GM18519 (cell line): Measurements from ENCODE around the gene MARK4.
"Not testable (repeated sequence)": the region's sequence is repeated elsewhere in the genome, so short reads cannot be mapped to it uniquely, and the experiment has no call there.

Experiments
- ATAC-seq: cut with Tn5 transposase; IDR thresholded peaks from one replicate; pipeline ENCODE4 v1.9.1; 2021; ENCODE audit warnings: mild to moderate bottlenecking, moderate library complexity; ENCODE audit not compliant: unreplicated experiment, low FRiP score

MARK4 gene

DNA sequence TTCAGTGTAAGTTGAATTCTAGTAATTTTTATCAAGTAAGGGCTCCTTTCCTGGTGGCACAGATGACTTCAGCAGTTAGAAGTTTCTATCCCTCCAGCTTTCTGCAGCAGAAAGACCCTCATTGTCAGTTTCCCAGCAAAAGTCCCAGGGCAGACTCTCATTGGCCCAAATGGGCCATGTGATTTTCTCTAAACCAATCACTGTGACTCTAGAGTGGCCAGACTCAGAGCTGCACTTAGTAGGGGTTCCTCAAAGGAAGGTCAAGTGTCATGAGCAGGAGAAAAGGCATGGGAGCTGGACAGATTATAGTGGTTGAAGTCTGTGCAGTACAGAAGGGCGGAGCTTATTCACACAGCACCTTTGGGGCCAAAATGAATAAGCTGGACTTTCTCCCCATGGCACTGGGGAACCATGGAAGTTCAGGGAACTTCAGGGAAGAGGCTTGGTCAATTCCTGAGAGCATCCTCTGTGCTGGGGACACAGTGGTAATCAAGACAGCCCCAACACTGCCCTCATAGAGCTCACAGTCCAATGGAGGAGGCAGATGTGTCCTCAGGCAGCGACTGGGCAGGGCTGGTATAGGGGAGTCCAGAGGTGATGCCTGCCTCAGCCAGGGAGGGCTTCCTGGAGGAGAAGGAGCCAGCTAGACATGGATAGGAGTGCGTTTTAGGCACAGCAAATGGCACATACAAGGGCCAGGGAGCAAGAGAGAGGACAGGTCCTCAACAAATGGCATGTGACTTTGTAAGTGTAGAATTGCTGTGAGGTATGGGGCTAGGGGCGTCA, 53.3 kb downstream of the MARK4 start:
- no peak for ATAC-seq

DNA sequence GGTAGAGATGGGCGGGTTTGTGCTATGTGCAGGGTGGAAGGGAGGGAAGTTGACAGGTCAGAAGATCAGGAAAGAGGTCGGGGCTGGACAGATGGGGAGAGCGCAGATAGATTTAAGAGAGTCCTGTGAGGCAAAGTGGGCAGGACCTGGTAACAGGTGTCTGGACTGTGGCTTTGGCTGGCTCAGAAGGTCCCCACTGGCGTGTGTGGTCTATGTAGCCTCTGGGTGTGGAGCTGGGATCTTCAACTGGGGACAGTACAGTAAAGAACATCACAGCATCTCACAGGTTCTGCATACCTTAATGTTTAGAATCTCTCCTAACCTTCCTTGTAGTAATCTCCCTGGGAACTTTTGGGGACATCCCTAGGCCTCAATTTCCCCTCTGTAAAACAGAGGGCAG, 53.9 kb downstream of the MARK4 start:
- no peak for ATAC-seq

DNA sequence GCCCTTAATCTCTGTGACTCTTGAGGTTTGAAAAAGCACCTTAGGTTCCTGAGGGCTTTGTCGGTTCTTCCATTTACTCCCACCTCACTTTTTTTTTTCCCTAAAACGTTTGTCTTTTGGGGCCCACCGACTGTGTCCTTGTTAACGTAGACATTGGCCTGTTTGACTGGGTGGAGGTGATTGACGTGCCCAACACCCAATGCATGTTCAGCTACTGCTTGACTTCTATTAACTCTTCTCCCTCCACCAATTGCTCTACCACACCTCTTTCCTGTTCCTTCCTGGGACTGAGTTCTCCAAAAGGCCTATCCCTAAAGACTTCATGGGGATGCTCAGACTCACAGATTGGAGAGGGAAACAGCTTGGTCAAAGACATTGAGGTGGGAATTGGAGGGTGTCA, 54.4 kb downstream of the MARK4 start:
- no peak for ATAC-seq

DNA sequence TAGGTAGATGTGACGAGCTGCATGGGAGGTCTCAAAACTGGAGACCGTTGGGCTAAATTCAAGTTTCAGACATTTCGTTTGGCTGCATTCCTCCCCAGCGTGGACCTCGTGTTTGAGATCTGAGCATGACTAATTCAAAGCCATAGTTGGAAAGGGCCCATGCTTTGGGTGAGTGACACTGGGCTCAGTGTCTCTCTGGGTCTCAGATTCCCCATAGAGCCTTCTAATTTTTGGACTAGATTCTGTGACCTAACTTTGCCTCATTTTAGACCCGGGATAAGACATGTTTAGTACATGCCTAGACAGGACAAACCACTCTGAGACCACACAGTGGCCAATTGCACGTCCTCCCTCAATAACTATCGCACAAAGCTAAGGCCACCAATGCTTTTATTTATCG, 55.0 kb downstream of the MARK4 start:
- no peak for ATAC-seq

DNA sequence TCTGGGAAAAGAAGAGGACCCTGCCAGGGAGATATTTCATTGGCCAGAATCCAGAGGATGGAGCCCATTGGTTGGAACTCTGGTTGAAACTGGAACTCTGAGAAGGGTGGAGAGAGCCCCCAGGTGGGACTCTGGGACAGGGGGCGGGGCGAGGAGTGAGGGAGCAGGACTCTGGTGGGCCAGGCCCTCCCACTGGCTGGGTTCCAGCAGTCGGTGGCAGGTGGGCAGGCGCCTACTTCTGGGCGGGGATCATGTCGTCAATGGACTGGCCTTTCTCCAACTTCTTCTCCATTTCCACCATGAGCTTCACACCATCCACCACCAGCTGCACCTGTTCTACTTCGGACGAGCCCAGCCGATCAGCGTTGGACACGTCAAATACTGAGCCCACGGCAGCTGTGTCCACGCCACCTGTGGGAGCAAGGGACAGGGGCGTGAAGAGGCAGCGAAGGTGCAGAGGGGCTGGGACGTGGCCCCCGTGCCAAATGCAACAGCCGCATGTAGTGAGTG, 55.5 kb downstream of the MARK4 start:
- ATAC-seq, result no peak

DNA sequence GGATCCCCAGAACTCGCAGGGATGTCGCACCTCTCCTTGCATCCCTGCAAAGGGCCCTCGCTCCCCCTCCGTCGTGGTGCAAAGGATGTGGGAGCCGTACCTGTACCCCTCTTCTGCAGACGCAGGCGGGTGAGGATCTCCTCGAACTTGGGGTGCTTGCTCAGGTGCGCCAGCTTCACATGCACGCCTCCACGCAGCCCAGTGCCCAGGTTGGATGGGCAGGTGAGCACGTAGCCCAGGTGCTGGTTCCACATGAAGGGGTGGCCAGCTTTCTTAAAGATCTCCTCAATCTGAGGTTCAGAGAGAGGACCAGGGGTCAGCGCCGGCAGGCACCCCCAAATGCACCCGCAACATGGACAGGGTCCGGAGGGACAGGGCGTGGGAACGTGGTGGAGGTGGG, 56.3 kb downstream of the MARK4 start:
- ATAC-seq, result no peak

DNA sequence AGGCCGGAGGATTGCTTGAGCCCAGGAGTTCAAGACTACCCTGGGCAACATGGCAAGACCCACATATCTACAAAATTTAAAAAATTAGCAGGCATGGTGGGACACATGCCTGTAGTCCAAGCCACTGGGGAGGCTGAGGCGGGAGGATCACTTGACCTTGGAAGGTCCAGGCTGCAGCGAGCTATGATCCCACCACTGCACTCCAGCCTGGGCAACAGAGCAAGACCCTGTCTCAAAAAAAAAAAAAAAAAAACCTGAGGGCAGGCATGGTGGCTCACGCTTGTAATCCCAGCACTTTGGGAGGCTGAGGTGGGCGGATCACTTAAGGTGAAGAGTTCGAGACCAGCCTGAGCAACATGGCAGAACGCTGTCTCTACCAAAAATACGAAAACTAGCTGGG, 58.3 kb downstream of the MARK4 start:
- ATAC-seq, result not testable (repeated sequence)

DNA sequence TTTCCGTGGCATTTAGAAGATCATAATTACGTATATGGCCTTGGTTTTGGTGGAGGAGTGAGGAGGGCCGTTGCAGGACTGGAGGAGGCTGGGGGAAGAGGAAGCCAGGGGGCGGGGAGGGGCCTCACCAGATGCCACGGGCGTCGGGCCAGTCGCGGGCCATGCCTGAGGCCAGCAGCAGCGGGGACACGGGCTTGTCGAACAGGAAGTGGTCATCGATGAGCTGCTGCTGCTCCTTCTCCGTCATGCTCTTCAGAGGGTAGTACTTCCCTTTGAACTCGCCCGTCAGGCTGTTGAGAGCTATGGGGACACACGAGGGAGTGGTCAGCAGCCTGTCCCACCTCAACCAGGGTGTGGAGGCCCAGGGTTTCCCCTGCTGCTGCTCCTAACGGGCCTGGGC, 60.5 kb downstream of the MARK4 start:
- ATAC-seq, result no peak

DNA sequence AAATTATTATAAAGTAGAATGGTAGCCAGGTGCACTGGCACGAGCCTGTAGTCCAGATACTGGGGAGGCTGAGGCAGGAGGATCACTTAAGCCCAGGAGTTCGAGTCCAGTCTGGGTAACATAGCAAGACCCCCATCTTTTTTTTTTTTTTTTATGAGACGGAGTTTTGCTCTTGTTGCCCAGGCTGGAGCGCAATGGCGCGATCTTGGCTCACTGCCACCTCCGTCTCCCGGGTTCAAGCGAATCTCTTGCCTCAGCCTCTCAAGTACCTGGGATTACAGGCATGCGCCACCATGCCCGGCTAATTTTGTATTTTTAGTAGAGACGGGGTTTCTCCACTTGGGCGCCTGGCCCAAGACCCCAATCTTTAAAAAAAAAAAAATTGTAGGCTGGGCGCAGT, 61.2 kb downstream of the MARK4 start:
- ATAC-seq, result not testable (repeated sequence)

DNA sequence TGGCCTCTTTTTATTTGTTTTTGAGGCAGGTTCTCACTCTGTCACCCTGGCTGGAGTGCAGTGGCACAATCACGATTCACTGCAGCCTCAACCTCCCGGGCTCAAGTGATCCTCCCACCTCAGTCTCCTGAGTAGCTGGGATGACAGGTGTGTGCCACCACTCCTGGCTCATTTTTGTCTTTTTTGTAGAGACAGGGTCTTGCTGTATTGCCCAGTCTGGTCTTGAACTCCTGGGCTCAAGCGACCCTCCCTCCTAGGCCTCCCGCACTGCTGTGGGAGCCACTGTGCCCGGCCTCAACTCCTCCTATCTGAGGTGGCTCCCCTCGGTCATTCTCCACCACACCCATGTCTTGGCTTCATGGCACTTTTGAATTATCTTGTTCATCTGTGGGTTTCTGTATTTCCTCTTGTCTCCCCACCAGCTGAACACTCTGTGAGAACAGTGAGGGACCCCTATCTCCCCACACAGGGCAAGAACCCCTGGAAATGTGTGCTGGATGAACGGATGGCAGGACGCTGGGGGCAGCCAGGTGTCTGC, 63.7 kb downstream of the MARK4 start:
- ATAC-seq, result no peak

DNA sequence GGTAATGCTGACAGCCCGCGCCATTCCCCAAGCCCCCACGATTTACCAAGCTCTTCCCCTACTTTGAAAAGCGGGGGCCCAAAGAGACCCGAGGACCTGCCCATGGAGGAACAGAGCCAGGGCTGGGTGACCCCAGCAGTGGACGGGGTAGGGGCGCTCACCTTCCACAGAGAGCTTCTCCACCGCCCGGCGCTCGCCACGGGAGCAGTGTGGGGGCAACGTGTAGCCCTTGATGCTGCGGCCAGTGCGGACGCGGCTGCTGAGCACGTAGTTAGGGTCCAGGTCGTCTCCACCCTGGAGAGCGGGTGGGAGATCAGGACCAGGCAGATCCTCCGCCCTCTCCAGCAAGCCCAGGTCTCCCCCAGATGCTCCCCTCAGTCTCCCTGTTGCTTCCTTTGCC, 64.2 kb downstream of the MARK4 start:
- ATAC-seq, result no peak

DNA sequence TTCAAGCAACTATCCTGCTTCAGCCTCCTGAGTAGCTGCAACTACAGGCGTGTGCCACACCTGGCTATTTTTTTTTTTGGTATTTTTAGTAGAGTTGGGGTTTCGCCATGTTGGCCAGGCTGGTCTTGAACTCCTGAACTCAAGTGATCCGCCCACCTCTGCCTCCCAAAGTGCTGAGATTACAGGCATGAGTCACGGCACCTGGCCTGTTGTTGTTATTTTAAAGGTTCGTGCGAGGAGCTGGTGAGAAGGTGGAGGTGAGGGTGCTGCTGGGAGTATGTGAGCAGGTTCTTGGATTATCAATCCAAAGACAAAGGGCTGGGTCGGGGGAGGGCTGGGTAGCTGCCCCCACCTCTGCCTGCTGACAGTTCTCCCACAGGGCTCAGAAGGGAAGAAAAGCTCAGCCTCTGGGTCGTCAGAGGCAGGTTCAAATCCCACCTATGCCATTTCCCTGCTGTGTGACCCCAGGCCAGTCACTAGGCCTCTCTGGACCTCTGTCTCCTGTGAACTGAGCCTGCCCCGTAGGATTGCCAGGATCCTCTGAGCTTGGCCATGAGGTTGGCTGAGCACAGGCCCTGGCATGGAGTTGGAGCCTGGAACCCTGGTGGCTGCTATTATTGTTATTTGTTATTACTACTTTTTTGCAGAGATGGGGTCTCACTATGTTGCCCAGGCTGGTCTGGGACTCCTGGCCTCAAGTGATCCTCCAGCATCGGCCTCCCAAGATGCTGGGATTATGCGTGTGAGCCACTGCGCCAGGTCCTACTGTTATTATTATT, 70.1 kb downstream of the MARK4 start:
- ATAC-seq, result no peak

DNA sequence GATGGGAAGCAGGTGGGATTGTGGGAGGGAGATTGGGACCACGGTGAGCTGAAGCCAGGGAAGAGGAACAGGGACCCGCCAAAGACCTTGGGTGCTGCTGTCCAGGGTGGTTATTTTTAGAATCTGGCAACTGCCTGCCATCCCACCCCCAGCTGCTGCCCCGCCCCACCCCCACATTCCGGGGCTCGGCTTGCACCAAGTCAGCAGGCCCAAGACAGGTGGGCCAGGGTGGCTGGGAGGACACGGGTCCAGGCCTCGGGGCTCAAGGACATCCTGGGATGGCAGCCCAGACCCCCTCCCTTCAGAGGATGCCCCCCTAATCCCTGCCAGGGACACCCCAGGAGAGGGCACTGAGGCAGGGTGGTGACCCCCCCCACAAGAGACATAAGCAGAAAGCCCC, 70.8 kb downstream of the MARK4 start:
- no peak for ATAC-seq

DNA sequence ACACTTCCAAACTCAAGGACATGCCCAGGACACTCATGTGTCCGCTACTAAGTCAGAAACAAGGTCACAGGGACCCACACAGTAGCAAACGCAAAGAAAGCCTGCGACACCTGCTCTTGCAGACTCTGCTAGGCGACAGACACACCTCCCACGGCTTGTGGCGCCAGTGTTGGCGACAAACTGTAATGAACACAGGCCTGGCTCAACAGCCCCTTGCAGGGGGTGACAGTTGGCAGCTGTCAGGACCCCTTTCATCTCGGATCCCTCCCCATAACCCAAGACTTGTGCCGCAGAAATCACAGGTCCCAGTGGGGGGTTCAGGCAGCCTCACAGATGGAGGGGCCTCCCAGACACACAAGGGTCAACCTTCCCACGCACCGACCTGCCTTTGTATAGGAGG, 71.2 kb downstream of the MARK4 start:
- no peak for ATAC-seq

DNA sequence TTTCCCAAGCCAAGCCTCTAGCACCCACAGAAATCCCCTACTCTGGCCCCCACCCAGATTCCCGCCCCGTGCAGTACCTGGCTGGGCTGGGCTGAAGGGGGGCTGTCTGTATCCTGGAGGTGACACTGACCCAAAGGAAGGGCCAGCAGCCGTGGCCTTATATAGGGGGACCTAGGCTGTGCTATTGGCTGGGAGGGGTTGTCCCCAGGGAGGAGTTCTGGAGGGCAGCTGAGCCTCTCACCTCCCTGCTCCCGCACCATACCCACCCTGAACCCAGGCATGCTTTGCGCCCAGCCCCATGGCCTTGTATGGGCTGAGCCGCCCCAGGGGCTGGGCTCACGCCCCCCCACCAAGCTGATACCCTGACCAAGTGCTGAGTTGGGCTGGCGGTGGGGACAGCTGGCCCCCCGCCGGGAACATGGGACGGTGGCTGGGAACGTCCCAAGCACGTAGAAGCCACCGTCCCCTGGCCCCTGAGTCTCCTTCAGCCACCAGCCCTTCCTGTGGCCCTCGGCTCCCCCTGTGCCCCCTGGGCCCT, 71.7 kb downstream of the MARK4 start, which contains the start of gene CKM:
Gene CKM, minus strand, starts transcription at position 132 of the 538 bp plus-strand sequence. CDS start 3,162 bp downstream, outside the sequence.
- ATAC-seq, result no peak

DNA sequence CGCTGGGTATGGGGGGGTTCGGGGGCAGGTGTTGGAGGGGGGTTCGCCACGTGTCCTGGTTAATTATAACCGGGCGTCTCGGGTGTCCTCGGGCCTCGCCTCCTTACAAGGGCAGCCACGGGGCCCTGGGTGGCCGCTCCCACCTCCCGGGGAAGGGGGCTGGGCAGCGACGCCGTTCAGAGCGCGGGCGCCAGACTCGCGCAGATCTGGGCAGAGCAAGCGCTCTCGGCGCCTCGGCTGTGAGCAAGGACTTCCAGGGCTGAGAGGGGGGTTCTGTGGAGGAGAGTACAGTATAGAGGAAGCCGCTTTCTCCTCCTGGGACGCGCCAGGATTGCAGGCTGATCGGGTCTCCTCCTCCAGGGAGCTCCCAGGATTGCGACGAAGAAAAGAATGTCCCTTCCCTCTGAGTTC, 72.6 kb downstream of the MARK4 start:
- no peak for ATAC-seq

DNA sequence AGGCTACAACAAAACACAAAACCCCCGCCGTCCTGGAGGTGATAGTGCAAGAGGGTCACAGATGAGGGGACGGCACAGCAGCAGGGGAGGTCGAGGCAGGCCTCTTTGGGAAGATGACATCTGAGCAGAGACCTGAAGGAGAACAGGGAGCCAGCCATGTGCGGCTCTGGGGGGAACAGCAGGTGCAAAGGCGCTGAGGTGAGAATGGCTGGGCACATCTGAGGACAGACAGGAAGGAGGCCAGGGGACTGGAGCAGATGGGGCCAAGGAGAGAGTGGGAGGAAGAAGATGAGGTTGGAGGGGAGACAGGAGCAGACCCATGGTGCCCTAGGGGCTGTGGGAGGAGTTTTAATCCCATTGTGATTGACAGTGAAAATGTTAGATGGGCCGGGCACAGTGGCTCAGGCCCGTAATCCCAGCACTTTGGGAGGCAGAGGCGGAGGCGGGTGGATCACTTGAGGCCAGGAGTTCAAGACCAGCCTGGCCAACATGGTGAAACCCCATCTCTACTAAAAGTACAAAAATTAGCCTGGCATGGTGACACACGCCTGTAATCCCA, 73.4 kb downstream of the MARK4 start:
- ATAC-seq, result no peak

DNA sequence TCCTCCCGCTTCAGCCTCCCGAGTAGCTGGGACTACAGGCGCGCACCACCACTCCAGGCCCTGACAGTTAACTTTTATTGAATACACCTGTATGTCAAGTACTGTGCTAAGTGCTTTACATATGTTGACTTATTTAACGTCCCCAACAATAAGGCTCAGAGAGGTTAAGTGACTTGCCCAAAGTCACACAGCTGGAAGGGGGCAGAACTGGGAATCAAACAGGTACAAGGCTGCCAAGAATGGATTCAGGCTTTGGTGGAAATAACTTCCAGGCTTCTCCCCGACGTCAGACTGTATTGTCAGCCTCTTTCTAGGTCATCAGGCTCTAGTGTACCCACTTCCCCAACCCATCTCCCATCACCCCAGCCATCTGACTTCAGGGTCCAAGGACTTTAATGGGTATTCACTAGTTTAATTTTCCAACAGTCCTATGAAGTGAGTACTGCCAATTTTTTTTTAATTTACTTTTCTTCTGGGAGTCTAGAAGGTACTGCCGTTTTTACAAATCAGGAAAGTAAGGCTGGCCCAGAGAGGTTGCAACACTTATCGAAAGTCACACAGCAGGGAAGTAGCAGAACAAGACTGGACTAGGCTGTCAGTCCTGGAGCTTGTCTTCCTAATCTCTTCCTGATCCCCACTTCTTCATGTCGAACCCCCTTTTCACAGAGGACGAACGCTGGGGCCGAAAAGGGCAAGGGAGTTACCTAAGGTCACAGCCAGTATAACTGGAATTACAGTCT, 76.5 kb downstream of the MARK4 start:
- ATAC-seq, result no peak

DNA sequence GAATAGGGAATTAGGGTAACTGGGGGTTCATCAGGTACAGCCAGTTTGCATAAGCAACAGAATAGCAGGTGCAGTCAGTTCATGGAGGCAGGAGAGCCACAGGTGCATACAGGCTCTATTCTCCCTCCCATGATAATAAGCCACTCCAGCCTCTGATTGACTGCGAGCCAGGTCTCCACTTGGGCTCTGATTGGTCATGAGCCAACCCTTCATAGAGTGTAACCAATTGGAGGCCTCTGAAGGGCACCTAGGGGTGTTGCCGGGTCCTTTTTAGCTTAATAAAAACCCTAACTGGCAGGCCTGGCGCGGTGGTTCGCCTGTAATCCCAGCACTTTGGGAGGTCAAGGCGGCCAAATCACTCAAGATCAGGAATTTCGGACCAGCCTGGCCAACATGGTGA, 80.3 kb downstream of the MARK4 start:
- no peak for ATAC-seq

DNA sequence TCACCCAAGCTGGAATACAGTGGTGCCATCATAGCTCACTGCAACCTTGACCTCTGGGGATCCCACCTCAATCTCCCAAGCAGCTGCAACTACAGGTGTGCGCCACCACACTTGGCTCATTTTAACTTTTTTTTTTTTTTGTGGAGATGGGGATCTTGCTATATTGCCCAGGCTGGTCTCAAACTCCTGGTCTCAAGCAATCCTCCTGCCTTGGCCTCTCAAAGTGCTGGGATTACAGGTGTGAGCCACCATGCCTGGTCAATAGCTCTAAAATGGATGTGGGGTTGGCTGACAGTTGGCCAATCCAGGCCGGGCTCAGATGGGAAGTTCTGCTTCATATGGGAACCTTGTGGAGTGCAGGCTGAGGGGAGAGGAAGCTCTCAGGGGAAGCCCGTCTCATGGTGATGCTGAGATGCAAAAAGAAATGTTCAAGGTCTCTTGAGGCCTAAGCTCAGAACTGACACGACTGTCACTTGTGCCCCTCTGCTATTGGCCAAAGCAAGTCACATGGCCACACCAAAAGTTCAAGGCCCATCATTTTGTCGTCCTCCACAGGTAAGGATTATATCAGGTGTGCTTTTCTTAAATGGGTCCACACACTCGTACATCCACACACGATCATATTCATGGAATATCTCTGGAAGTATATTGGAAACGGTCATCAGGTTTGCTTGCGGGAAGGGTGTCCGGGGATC, 82.7 kb downstream of the MARK4 start:
- no peak for ATAC-seq
